ENCODE data around the gene KRTAP7-1. TPM values are rescaled to one million over a fixed set of nuclear protein-coding genes. Genes with fewer than 3 reads are reported as not detected.

KRTAP7-1 gene
- total and polyA plus RNA-seq, 2 donors (not counting 1 experiment from before 2014, with no cell fraction given) = not detected

DNA sequence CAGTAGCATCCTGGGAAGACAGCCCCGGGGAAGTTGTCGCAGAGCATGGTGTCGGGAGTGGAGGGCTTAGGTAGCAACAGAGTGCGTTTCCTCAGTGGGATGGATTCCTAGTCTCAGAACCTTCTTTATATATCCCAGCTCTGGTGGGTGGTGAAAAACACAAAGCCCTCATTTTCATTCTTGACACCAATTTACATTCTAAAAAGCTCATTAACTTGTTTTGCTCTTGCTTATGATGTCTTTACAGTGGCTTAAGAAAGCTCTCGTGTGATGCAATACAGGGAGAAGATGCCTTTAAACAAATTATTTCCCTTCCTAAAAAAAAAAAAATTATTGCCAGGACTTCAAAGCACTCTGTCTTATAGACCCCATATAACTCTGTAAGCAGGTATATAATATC lies 16.4 kb downstream of the KRTAP7-1 start, which contains the start of gene KRTAP8-1:
Gene KRTAP8-1, minus strand, starts transcription at position 101 of the 400 bp plus-strand sequence. Its CDS starts 54 bp downstream, at position 47.
- Mint-ChIP-seq H3K9me3 (ENCODE audit: insufficient read depth) (no peaks in the 10 kb centered on the region), H3K4me1 (no peaks in the 10 kb centered on the region), H3K27ac (no peak within 1 kb of the TSS), H3K4me3 (no peak within 1 kb of the TSS), H3K27me3 (no peaks in the 10 kb centered on the region)
- DNase-seq = no peak
- ChIA-PET POLR2A (no interaction called here), CTCF (no interaction called here)
- no peak for ATAC-seq (ENCODE audit: low read depth)
- Histone ChIP-seq H3K4me1 (ENCODE audit: control insufficient read depth in 2 of 2, insufficient read depth in 2 of 2, low read length in 2 of 2) (no peaks in the 10 kb centered on the region), H3K9me3 (ENCODE audit: control extremely low read depth in 1 of 3, control insufficient read depth in 2 of 3, insufficient read depth in 1 of 3, low read length in 2 of 3) (no peaks in the 10 kb centered on the region), H3K79me2 (ENCODE audit: control insufficient read depth, insufficient read depth, low read length) (no peaks in the 10 kb centered on the region), H2AFZ (ENCODE audit: insufficient read depth, low read depth, low read length, poor library complexity, severe bottlenecking) (no peak within 1 kb of the TSS), H4K20me1 (ENCODE audit: control insufficient read depth, insufficient read depth, low read length, poor library complexity, severe bottlenecking) (no peaks in the 10 kb centered on the region), H3K27ac (ENCODE audit: low read length in 2 of 2) (no peak within 1 kb of the TSS), H3K9ac (ENCODE audit: low read length) (no peak within 1 kb of the TSS), H3K36me3 (replicated peaks in 1 of 2; ENCODE audit: control extremely low read depth in 1 of 2, control insufficient read depth in 1 of 2, extremely low read depth in 1 of 2, insufficient read depth in 2 of 2, low read length in 1 of 2) (no peaks in the 10 kb centered on the region), H3K27me3 (replicated peaks in 1 of 4; ENCODE audit: control extremely low read depth in 1 of 4, control insufficient read depth in 3 of 4, insufficient read depth in 4 of 4, low read length in 3 of 4) (no peaks in the 10 kb centered on the region), H3K4me2 (replicated peaks; ENCODE audit: low read depth, low read length, poor library complexity, severe bottlenecking) (no peak within 1 kb of the TSS), H3K4me3 (ENCODE audit: control extremely low read depth in 1 of 5, extremely low read depth in 1 of 5, insufficient read depth in 1 of 5, low read depth in 2 of 5, low read length in 4 of 5) (no peak within 1 kb of the TSS)
- WGBS (ENCODE audit: insufficient coverage) = no CpG with 5 or more reads among the region's 5 CpGs
- intact Hi-C loops (cut with micrococcal nuclease) = no loop called here
- no peak for TF ChIP-seq EZH2 (IDR thresholded peaks at IDR 0.05; ENCODE audit: borderline replicate concordance, insufficient read depth, low read depth, low read length, poor library complexity, severe bottlenecking)
- TF ChIP-seq, protein P1, sequence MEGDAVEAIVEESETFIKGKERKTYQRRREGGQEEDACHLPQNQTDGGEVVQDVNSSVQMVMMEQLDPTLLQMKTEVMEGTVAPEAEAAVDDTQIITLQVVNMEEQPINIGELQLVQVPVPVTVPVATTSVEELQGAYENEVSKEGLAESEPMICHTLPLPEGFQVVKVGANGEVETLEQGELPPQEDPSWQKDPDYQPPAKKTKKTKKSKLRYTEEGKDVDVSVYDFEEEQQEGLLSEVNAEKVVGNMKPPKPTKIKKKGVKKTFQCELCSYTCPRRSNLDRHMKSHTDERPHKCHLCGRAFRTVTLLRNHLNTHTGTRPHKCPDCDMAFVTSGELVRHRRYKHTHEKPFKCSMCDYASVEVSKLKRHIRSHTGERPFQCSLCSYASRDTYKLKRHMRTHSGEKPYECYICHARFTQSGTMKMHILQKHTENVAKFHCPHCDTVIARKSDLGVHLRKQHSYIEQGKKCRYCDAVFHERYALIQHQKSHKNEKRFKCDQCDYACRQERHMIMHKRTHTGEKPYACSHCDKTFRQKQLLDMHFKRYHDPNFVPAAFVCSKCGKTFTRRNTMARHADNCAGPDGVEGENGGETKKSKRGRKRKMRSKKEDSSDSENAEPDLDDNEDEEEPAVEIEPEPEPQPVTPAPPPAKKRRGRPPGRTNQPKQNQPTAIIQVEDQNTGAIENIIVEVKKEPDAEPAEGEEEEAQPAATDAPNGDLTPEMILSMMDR (IDR thresholded peaks at IDR 0.05) = no peak

DNA sequence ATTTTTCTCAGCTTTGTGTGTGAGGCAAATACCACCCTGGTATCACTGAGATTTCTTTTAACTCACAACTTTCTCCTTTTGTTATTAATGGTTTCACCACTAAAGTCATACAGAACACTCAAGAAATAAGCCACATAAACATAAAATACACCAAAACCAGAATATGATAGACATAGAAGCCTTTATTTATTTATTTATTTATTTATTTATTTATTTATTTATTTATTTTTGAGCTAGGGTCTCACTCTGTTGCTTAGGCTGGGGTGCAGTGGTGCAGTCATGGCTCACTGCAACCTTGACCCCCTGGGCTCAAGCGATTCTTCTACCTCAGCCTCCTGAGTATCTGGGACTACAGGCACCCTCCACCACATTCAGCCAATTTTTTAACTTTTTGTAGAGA lies 29.0 kb downstream of the KRTAP7-1 start:
- CTCF ChIA-PET = no interaction called here
- H3K9me3 ChIP-seq (ENCODE audit: control extremely low read depth in 1 of 3, control insufficient read depth in 2 of 3, insufficient read depth in 1 of 3, low read length in 2 of 3) = no peaks in the 10 kb centered on the region
- TF ChIP-seq EZH2 (IDR thresholded peaks at IDR 0.05; ENCODE audit: borderline replicate concordance, insufficient read depth, low read depth, low read length, poor library complexity, severe bottlenecking) = no peak
- TF ChIP-seq, protein P1 (IDR thresholded peaks at IDR 0.05) = no peak
- Mint-ChIP-seq H3K4me1 (no peaks in the 10 kb centered on the region), H3K27me3 (no peaks in the 10 kb centered on the region), H3K4me3 (no peak overlapping the region), H3K9me3 (ENCODE audit: insufficient read depth) (peaks cover 2% of the 10 kb centered on the region), H3K27ac (no peak overlapping the region)
- ATAC-seq (ENCODE audit: low read depth) = no peak
- H3K4me1 ChIP-seq (ENCODE audit: control insufficient read depth in 2 of 2, insufficient read depth in 2 of 2, low read length in 2 of 2) = no peaks in the 10 kb centered on the region
- no peak overlapping the region for H2AFZ ChIP-seq (ENCODE audit: insufficient read depth, low read depth, low read length, poor library complexity, severe bottlenecking)
- 89% methylated on average over 1 of the region's 1 CpG for WGBS (ENCODE audit: insufficient coverage)
- H3K4me2 ChIP-seq (replicated peaks; ENCODE audit: low read depth, low read length, poor library complexity, severe bottlenecking) = no peak overlapping the region
- no peaks in the 10 kb centered on the region for H3K36me3 ChIP-seq (replicated peaks in 1 of 2; ENCODE audit: control extremely low read depth in 1 of 2, control insufficient read depth in 1 of 2, extremely low read depth in 1 of 2, insufficient read depth in 2 of 2, low read length in 1 of 2)
- no peaks in the 10 kb centered on the region for H3K27me3 ChIP-seq (replicated peaks in 1 of 4; ENCODE audit: control extremely low read depth in 1 of 4, control insufficient read depth in 3 of 4, insufficient read depth in 4 of 4, low read length in 3 of 4)
- H3K9ac ChIP-seq (ENCODE audit: low read length) = no peak overlapping the region
- intact Hi-C loops (cut with micrococcal nuclease) = no loop called here
- POLR2A ChIA-PET = no interaction called here
- H4K20me1 ChIP-seq (ENCODE audit: control insufficient read depth, insufficient read depth, low read length, poor library complexity, severe bottlenecking) = no peaks in the 10 kb centered on the region
- no peak for DNase-seq
- no peaks in the 10 kb centered on the region for H3K79me2 ChIP-seq (ENCODE audit: control insufficient read depth, insufficient read depth, low read length)
- no peak overlapping the region for H3K27ac ChIP-seq (ENCODE audit: low read length in 2 of 2)
- no peak overlapping the region for H3K4me3 ChIP-seq (ENCODE audit: control extremely low read depth in 1 of 5, extremely low read depth in 1 of 5, insufficient read depth in 1 of 5, low read depth in 2 of 5, low read length in 4 of 5)

All from B cell (primary cell).